Neural progenitor cell (in vitro differentiated cells): ENCODE data around the gene COG5. TPM values are rescaled to one million over a fixed set of nuclear protein-coding genes. Genes with fewer than 3 reads are reported as not detected.

Experiments
- DNase-seq: peaks from one replicate; pipeline ENCODE4 v3.0.0-alpha.2; 2016; ENCODE audit warnings: low spot score
- H2AFZ ChIP-seq: fragments of 200-600 bp; sonication (generic); replicated peaks from 2 replicates; pipeline ENCODE4 v1.6.1; 2016; ENCODE audit warnings: antibody characterized with exemption
- H3F3A ChIP-seq: fragments of 200-600 bp; sonication (generic); 2 replicates; pipeline ENCODE4 v1.6.1; 2016; ENCODE audit warnings: antibody characterized with exemption, low read depth
- H3K27ac ChIP-seq: fragments of 200-600 bp; sonication (generic); 2 replicates; pipeline ENCODE4 v1.5.1; 2016; ENCODE audit warnings: mild to moderate bottlenecking
- H3K27me3 ChIP-seq: fragments of 200-600 bp; sonication (generic); 2 replicates; pipeline ENCODE4 v1.6.1; 2016; ENCODE audit warnings: mild to moderate bottlenecking, moderate library complexity
- H3K36me3 ChIP-seq: fragments of 200-600 bp; sonication (generic); 2 replicates; pipeline ENCODE4 v1.5.1; 2016
- H3K4me1 ChIP-seq: fragments of 200-600 bp; sonication (generic); 2 replicates; pipeline ENCODE4 v1.6.1; 2016; ENCODE audit warnings: mixed run types
- H3K4me2 ChIP-seq: fragments of 200-600 bp; sonication (generic); 2 replicates; pipeline ENCODE4 v1.6.1; 2016
- H3K4me3 ChIP-seq: fragments of 200-600 bp; sonication (generic); 2 replicates; pipeline ENCODE4 v1.5.1; 2016
- H3K79me2 ChIP-seq: fragments of 200-600 bp; sonication (generic); 2 replicates; pipeline ENCODE4 v1.6.1; 2016; ENCODE audit warnings: low read depth
- H3K9ac ChIP-seq: fragments of 200-600 bp; sonication (generic); 2 replicates; pipeline ENCODE4 v1.6.1; 2016
- H3K9me3 ChIP-seq: fragments of 200-600 bp; sonication (generic); 2 replicates; pipeline ENCODE4 v1.5.1; 2016; ENCODE audit warnings: low read depth
- H4K20me1 ChIP-seq: fragments of 200-600 bp; sonication (generic); 2 replicates; pipeline ENCODE4 v1.6.1; 2016; ENCODE audit warnings: low read depth
- H3K27ac Mint-ChIP-seq: 3 replicates; pipeline ENCODE4 v1.8.0; 2021; ENCODE audit warnings: mixed read lengths
- H3K27me3 Mint-ChIP-seq: 2 replicates; pipeline ENCODE4 v1.8.0; 2022; ENCODE audit warnings: low read depth, mild to moderate bottlenecking, inconsistent platforms, moderate library complexity, mixed read lengths; ENCODE audit not compliant: insufficient read depth
- H3K36me3 Mint-ChIP-seq: 3 replicates; pipeline ENCODE4 v1.8.0; 2021; ENCODE audit warnings: mixed read lengths
- H3K4me1 Mint-ChIP-seq: 3 replicates; pipeline ENCODE4 v1.8.0; 2021; ENCODE audit warnings: mixed read lengths
- H3K4me3 Mint-ChIP-seq: 3 replicates; pipeline ENCODE4 v1.8.0; 2021; ENCODE audit warnings: mild to moderate bottlenecking, moderate library complexity, mixed read lengths
- H3K9me3 Mint-ChIP-seq: 3 replicates; pipeline ENCODE4 v1.8.0; 2020; ENCODE audit warnings: mixed read lengths
- EZH2 ChIP-seq: fragments of 200-600 bp; sonication (generic); IDR thresholded peaks from 2 replicates; pipeline ENCODE4 v1.6.1; 2017; ENCODE audit warnings: antibody characterized with exemption, mild to moderate bottlenecking, moderate library complexity
- EZH2phosphoT487 ChIP-seq: fragments of 200-600 bp; sonication (generic); IDR thresholded peaks from 2 replicates; pipeline ENCODE4 v1.6.1; 2017; ENCODE audit warnings: antibody characterized with exemption
- total RNA-seq: library from RNA; depleted of rRNA; stranded (reverse); fragments of >200 nt; gene quantifications from 2 replicates; pipeline ENCODE4 v1.2.3, GENCODE V29; 2015; ENCODE audit warnings: low replicate concordance
- TF ChIP-seq, protein P1 (sequence below): fragments of 200-600 bp; sonication (generic); IDR thresholded peaks from 2 replicates; pipeline ENCODE4 v1.5.1; 2017; ENCODE audit warnings: antibody characterized with exemption, mild to moderate bottlenecking

The COG5 gene
- total RNA-seq, 1 donor from 2014 or later: 90.5 TPM

GRCh38 chr7:107584716-107585115, 21.0 kb upstream of the COG5 start:
- no peak overlapping the region for H3K27ac Mint-ChIP-seq
- Histone ChIP-seq H3K4me2 (no peak overlapping the region), H3K9ac (no peak overlapping the region), H2AFZ (no peak overlapping the region), H3K36me3 (no peaks in the 10 kb centered on the region), H3K4me3 (no peak overlapping the region), H3K79me2 (peaks cover 12% of the 10 kb centered on the region), H3K4me1 (peaks cover 10% of the 10 kb centered on the region), H4K20me1 (no peaks in the 10 kb centered on the region), H3K27ac (no peak overlapping the region), H3F3A (peaks cover 2% of the 10 kb centered on the region), H3K9me3 (no peaks in the 10 kb centered on the region), H3K27me3 (no peaks in the 10 kb centered on the region)
- TF ChIP-seq, protein P1, sequence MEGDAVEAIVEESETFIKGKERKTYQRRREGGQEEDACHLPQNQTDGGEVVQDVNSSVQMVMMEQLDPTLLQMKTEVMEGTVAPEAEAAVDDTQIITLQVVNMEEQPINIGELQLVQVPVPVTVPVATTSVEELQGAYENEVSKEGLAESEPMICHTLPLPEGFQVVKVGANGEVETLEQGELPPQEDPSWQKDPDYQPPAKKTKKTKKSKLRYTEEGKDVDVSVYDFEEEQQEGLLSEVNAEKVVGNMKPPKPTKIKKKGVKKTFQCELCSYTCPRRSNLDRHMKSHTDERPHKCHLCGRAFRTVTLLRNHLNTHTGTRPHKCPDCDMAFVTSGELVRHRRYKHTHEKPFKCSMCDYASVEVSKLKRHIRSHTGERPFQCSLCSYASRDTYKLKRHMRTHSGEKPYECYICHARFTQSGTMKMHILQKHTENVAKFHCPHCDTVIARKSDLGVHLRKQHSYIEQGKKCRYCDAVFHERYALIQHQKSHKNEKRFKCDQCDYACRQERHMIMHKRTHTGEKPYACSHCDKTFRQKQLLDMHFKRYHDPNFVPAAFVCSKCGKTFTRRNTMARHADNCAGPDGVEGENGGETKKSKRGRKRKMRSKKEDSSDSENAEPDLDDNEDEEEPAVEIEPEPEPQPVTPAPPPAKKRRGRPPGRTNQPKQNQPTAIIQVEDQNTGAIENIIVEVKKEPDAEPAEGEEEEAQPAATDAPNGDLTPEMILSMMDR: no peak
- TF ChIP-seq EZH2phosphoT487: no peak
- no peak for TF ChIP-seq EZH2
- no peak for DNase-seq
- peaks cover 5% of the 10 kb centered on the region for H3K9me3 Mint-ChIP-seq
- H3K27me3 Mint-ChIP-seq: no peaks in the 10 kb centered on the region
- H3K4me1 Mint-ChIP-seq: peaks cover 7% of the 10 kb centered on the region
- H3K36me3 Mint-ChIP-seq: peaks cover 16% of the 10 kb centered on the region
- no peak overlapping the region for H3K4me3 Mint-ChIP-seq

DNA sequence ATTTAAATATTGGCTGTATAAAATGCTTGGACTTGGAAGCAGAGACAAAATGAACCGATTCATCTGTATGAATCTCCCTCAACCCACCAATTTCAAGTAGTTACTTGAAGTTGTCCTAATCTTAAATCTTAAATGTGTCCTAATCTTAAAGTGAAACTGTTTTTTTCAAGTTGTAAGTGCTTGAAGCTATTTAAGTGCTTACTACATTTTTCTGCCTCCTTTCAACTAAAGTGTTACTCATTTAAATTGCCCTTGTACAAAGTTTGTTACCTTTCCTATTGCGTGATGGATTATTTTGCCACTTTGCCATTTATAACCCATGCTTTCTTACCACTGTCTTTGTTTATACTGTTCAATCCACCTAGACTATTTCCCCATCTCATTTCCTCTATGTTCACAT, 19.2 kb upstream of the COG5 start:
- Histone ChIP-seq H2AFZ (no peak overlapping the region), H3K27ac (no peak overlapping the region), H3K79me2 (peaks cover 12% of the 10 kb centered on the region), H3K9ac (no peak overlapping the region), H3K4me1 (peaks cover 10% of the 10 kb centered on the region), H3K4me2 (no peak overlapping the region), H3F3A (peaks cover 6% of the 10 kb centered on the region), H4K20me1 (no peaks in the 10 kb centered on the region), H3K36me3 (no peaks in the 10 kb centered on the region), H3K4me3 (no peak overlapping the region), H3K27me3 (no peaks in the 10 kb centered on the region), H3K9me3 (no peaks in the 10 kb centered on the region)
- DNase-seq: no peak
- no peaks in the 10 kb centered on the region for H3K27me3 Mint-ChIP-seq
- TF ChIP-seq, protein P1: no peak
- TF ChIP-seq EZH2 (no peak), EZH2phosphoT487 (no peak)
- peaks cover 12% of the 10 kb centered on the region for H3K36me3 Mint-ChIP-seq
- H3K4me1 Mint-ChIP-seq: peaks cover 10% of the 10 kb centered on the region
- H3K27ac Mint-ChIP-seq: no peak overlapping the region
- H3K4me3 Mint-ChIP-seq: no peak overlapping the region
- H3K9me3 Mint-ChIP-seq: no peaks in the 10 kb centered on the region

DNA sequence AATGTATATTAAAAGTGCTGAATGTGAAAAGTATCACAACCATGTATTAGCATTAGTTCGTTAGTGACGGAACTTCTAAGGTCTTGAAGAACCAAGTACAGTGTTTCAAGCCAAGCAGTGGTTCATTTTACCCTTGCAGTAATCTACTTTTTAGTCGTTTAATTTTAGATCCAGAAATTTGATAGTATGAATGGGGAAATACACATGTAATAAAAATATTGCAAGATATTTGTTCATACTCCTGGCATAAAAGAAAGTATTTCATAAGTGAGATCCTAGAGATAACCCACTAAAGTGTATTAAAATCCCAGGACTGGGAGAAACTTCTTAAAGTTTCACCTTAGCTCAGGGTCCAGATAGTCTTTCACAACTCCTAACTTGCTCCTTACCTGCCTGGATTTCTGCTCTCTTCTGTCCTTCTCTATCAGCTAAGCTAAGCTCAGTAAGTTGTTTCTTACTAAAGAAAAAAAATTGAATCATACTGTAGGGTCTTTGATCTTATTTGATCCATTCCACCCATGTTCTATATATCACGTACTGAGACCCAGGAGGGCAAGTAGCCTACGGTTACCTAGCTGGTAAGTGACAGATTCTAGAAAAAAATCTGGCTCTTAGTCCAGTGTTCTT, 17.8 kb upstream of the COG5 start:
- DNase-seq: no peak
- peaks cover 12% of the 10 kb centered on the region for H3K36me3 Mint-ChIP-seq
- H3K4me3 ChIP-seq: peak overlapping the region; percentile 88
- no peak overlapping the region for H3K27ac Mint-ChIP-seq
- no peaks in the 10 kb centered on the region for H3K9me3 ChIP-seq
- H3K4me3 Mint-ChIP-seq: peak overlapping the region; percentile 88
- peaks cover 12% of the 10 kb centered on the region for H3K79me2 ChIP-seq
- H3K4me1 ChIP-seq: peaks cover 10% of the 10 kb centered on the region
- H4K20me1 ChIP-seq: no peaks in the 10 kb centered on the region
- H3K27me3 ChIP-seq: no peaks in the 10 kb centered on the region
- H3K27ac ChIP-seq: no peak overlapping the region
- H3K9ac ChIP-seq: no peak overlapping the region
- no peaks in the 10 kb centered on the region for H3K9me3 Mint-ChIP-seq
- peak overlapping the region; percentile 93 for H3K4me2 ChIP-seq
- H3K27me3 Mint-ChIP-seq: no peaks in the 10 kb centered on the region
- H3F3A ChIP-seq: peaks cover 6% of the 10 kb centered on the region
- H3K4me1 Mint-ChIP-seq: peaks cover 10% of the 10 kb centered on the region
- no peaks in the 10 kb centered on the region for H3K36me3 ChIP-seq
- TF ChIP-seq EZH2: no peak
- TF ChIP-seq EZH2phosphoT487: no peak
- TF ChIP-seq, protein P1: no peak
- H2AFZ ChIP-seq: no peak overlapping the region
